OCI-M1 (cell line): ENCODE data around the gene ETV1.

ENCODE experiments used
- DNase-seq: peaks from one replicate; lab custom pipeline; 2025; lab: John Stamatoyannopoulos, UW

The ETV1 gene

GRCh38 chr7:13986208-13986607 is 3.3 kb downstream of the ETV1 start:
- no peak for DNase-seq

- no peak for DNase-seq
These were observed 4.4 kb downstream of the ETV1 start for GRCh38 chr7:13984831-13985685.

DNA sequence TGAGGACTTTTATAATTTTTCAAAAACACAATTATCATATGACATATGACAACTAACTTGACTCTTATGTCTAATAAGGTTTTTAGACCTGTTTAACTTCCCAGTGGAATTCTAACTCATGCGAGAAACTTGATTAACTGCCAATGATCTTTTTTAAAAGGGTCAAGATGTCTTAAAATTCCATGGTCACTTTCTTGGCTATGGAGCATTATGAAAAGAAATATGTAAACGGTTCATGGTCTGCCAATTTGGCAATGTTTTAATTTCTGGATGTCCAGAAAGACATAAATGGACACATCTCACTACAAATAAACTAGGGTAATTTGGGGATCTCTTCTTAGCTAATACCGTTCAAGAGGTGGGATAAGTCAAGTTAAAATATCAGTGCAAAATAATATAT is 5.4 kb downstream of the ETV1 start:
- no peak for DNase-seq

- DNase-seq: peak; percentile 66
These were observed 6.4 kb downstream of the ETV1 start for GRCh38 chr7:13982940-13983677.

GRCh38 chr7:13981070-13981469 is 8.4 kb downstream of the ETV1 start:
- DNase-seq: peak; percentile 76

GRCh38 chr7:13980474-13980873 is 9.0 kb downstream of the ETV1 start:
- no peak for DNase-seq

GRCh38 chr7:13979671-13980435 is 9.6 kb downstream of the ETV1 start:
- DNase-seq: no peak

DNA sequence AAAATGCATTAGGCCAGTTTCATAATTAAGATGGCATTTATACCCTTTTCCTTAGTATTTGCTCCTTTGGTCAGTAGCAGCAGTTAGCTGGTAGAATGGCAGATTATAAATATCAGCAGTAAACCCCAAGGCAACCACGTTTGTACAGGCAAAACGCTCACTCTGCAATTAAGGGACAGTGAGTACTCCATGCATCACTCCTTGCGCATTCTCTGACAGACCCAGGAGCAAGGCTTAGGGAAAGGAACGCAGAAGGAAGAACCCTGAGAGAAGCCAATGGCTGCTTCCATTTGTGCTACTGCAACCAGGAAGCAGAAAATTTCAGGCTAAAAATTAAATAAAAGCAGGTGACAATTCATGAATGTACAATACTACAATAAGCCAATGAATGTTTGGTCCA is 12.9 kb downstream of the ETV1 start:
- DNase-seq: no peak

- no peak for DNase-seq
These were observed 24.4 kb downstream of the ETV1 start for GRCh38 chr7:13965077-13965476.

DNA sequence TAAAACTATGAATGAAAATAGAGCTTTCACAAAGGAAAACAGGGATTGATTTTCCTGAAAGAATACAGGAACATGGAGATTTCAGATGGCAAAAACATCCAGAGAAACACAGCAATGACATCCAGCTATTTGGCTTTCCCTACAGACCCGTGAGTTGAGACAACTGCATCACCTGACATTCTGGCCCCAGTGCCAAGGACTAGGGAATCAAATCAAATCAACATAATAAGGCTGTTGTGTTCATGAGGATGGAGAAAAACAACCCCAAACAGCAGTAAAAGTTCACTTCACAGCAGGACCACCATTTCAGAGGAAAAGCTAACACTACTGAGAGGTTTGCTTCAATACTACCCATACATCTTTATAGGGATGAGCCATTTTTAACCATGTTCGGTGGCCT is 25.5 kb downstream of the ETV1 start:
- DNase-seq: no peak

- no peak for DNase-seq
These were observed 34.0 kb downstream of the ETV1 start for GRCh38 chr7:13955494-13955893.

DNA sequence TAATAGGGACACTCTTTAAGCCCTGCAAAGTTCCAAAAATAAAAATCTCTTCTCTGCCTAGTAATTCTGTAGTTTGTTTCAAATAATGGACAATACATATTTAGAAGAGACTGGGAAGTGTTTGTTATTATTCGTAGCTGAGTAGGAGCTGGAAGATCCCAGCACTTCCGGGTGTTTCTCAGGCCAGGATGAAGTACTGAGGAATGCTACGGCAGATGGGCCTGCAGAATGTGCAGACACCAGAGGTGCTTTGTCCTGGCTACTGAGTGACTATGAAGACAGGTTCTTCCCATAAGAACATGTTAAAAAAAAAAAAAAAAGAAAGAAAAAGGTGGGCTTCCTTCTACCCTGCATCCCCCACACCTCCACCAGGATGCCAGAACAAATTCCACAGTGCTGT is 36.1 kb downstream of the ETV1 start:
- DNase-seq: no peak

DNA sequence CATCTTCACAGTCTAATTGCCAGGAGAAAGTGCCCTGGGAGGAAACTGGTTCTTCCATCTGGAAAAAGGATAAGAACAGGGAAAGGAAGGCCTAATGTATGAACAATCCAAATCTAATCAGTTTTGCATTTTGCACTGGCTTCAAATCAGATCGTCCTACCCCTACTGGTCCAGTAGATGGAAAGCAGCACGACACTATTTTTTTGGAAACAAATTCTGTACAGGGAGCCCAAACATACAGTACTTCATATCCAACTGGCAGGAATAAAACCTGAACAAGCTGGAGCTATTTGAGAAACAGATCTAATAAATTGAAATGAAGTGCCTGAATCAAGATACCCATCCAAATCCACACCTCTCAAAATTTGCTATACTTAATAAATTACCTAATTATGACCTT is 36.5 kb downstream of the ETV1 start:
- no peak for DNase-seq

DNA sequence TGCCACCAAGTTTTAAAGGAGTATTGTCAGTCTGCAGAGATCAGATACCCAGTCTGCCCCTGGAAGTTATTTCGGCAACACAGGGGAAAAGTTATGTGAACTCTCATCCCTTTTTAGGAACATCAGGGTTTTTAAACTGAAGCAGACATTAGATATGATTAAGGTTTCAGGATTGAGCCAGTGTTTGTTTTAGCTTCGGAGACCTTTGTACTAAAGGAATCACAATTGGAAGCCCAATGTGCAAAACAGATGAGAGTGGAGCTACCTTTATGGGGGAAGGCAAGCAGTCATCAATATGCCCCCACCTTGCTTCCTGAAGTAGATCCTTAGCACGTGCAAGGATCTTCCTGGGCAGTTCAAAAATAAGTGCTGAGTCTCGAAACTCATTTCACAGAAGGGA is 39.5 kb downstream of the ETV1 start:
- no peak for DNase-seq

DNA sequence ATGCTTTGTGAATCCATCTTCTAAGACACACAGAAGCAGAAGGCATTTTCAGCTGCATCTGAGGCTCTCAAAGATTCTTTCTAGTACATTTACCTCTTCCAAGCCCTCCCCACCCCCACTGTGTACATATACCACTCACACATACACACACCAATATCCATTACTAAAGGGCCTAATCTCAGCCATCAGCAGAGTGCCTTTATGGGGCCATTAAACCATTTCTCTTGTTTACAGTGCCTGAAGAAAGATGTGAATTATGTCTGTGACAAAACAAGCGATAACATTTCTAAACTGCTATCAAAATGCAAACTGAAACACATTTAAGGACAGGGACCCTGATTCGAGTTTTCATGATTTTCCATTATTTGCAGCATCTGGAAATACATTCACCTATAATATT is 40.0 kb downstream of the ETV1 start:
- DNase-seq: no peak

DNA sequence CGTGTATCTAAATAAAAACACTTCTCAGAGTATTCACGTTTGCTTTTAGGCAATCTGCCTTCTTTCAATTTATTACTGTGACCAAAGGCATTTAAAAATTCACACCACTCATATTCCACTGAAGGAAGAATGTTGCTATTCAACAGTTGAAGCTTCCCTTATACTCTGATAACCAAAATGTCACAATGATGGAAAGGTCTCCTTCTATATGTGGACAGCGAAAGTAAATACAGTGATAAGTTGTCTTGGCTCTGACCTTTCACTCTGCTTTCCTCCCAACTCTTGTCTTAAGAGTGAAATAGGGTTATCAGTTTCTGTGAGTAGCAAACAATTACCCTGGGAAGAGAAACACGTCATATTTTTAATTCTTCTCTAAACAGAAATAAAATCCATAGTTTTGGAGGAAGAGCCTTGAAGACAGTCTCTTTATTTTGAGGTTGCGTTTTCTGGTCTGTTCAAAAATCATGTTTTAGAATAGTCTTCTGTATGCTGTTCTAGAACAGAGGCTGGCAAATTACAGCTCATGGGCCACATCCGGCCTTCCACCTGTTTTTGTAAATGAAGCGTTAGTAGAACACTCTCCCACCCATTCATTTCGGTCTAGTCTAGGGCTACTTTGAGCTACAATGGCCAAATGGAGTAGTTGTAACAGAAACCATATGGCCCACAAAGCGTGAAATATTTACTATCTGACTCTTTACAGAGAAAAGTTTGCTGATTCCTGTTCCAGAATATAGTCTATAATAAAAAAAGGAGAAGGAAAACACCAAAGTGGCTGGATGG is 41.3 kb downstream of the ETV1 start:
- no peak for DNase-seq

GRCh38 chr7:13947535-13947934 is 41.9 kb downstream of the ETV1 start:
- no peak for DNase-seq

- no peak for DNase-seq
These were observed 43.3 kb downstream of the ETV1 start for GRCh38 chr7:13946181-13946580.

GRCh38 chr7:13945670-13946069 is 43.8 kb downstream of the ETV1 start:
- no peak for DNase-seq

DNA sequence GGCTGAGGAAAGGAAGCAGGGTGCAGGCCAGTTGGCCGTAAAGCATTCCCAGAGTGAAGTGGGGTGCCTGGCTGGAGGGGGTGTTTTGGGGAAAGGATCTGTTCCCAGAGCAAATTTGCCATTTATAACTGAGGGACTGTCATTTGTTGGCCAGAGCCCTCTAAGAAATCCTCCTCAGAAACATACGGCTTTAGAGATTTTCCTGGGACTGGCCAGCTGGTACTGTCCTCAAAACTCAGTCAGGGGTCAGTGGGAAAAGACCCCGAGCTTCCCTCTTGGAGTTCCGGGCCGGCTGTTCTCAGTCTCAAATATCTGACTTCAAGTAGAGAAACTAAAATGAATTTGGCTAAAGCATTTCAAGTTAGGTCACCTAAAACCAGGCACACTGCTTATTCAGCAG is 55.9 kb downstream of the ETV1 start:
- DNase-seq: no peak

GRCh38 chr7:13933091-13933490 is 56.4 kb downstream of the ETV1 start:
- no peak for DNase-seq

- no peak for DNase-seq
These were observed 57.3 kb downstream of the ETV1 start for GRCh38 chr7:13932131-13932530.
